BLaER1 (cell line): Measurements from ENCODE around the gene XYLB.

Source experiments
- H3K27ac ChIP-seq: shearing (Covaris generic); formaldehyde crosslinking; 2 replicates; pipeline ENCODE4 v1.8.1; 2022
- H3K27me3 ChIP-seq: shearing (Covaris generic); formaldehyde crosslinking; 2 replicates; pipeline ENCODE4 v1.8.1; 2022
- H3K36me3 ChIP-seq: shearing (Covaris generic); formaldehyde crosslinking; 2 replicates; pipeline ENCODE4 v1.8.1; 2022
- H3K4me1 ChIP-seq: shearing (Covaris generic); formaldehyde crosslinking; 2 replicates; pipeline ENCODE4 v1.8.1; 2022
- H3K4me2 ChIP-seq: shearing (Covaris generic); formaldehyde crosslinking; 2 replicates; pipeline ENCODE4 v1.8.1; 2022
- H3K4me3 ChIP-seq: shearing (Covaris generic); formaldehyde crosslinking; 2 replicates; pipeline ENCODE4 v1.8.1; 2022
- H3K9ac ChIP-seq: shearing (Covaris generic); formaldehyde crosslinking; 2 replicates; pipeline ENCODE4 v1.8.1; 2022
- H3K9me3 ChIP-seq: shearing (Covaris generic); formaldehyde crosslinking; 2 replicates; pipeline ENCODE4 v1.8.1; 2022
- H4K20me1 ChIP-seq: shearing (Covaris generic); formaldehyde crosslinking; 2 replicates; pipeline ENCODE4 v1.8.1; 2022
- Cebpa-rat ChIP-seq: shearing (Covaris generic); IDR thresholded peaks from 2 replicates; pipeline ENCODE4 v1.8.1; 2022

Gene XYLB

GRCh38 chr3:38362825-38363224, 16.2 kb downstream of the XYLB start:
- H3K4me3 ChIP-seq: no peak overlapping the region
- no peaks in the 10 kb centered on the region for H3K4me1 ChIP-seq
- no peaks in the 10 kb centered on the region for H3K27me3 ChIP-seq
- no peak overlapping the region for H3K4me2 ChIP-seq
- H3K9me3 ChIP-seq: no peaks in the 10 kb centered on the region
- no peak overlapping the region for H3K27ac ChIP-seq
- no peak for TF ChIP-seq Cebpa-rat
- no peak overlapping the region for H3K9ac ChIP-seq
- no peaks in the 10 kb centered on the region for H4K20me1 ChIP-seq
- peaks cover 48% of the 10 kb centered on the region for H3K36me3 ChIP-seq

- Histone ChIP-seq H3K4me2 (no peak overlapping the region), H3K4me3 (no peak overlapping the region), H4K20me1 (no peaks in the 10 kb centered on the region), H3K9ac (no peak overlapping the region), H3K27me3 (no peaks in the 10 kb centered on the region), H3K36me3 (peaks cover 61% of the 10 kb centered on the region), H3K4me1 (no peaks in the 10 kb centered on the region), H3K9me3 (peaks cover 6% of the 10 kb centered on the region), H3K27ac (no peak overlapping the region)
- TF ChIP-seq Cebpa-rat: no peak
These were observed 18.3 kb downstream of the XYLB start for GRCh38 chr3:38364721-38365400.

GRCh38 chr3:38365469-38366062, 19.0 kb downstream of the XYLB start:
- H3K4me2 ChIP-seq: no peak overlapping the region
- peaks cover 6% of the 10 kb centered on the region for H3K9me3 ChIP-seq
- TF ChIP-seq Cebpa-rat: no peak
- peaks cover 61% of the 10 kb centered on the region for H3K36me3 ChIP-seq
- no peak overlapping the region for H3K27ac ChIP-seq
- H3K27me3 ChIP-seq: no peaks in the 10 kb centered on the region
- no peaks in the 10 kb centered on the region for H4K20me1 ChIP-seq
- H3K9ac ChIP-seq: no peak overlapping the region
- H3K4me3 ChIP-seq: no peak overlapping the region
- no peaks in the 10 kb centered on the region for H3K4me1 ChIP-seq

- Histone ChIP-seq H3K36me3 (peaks cover 61% of the 10 kb centered on the region), H3K9ac (no peak overlapping the region), H4K20me1 (no peaks in the 10 kb centered on the region), H3K4me3 (no peak overlapping the region), H3K27me3 (no peaks in the 10 kb centered on the region), H3K4me1 (no peaks in the 10 kb centered on the region), H3K9me3 (peaks cover 6% of the 10 kb centered on the region), H3K27ac (no peak overlapping the region), H3K4me2 (no peak overlapping the region)
- TF ChIP-seq Cebpa-rat: no peak
These were observed 19.5 kb downstream of the XYLB start for GRCh38 chr3:38366082-38366481.

- no peaks in the 10 kb centered on the region for H3K4me1 ChIP-seq
These were observed 21.2 kb downstream of the XYLB start for GRCh38 chr3:38367779-38368178.

GRCh38 chr3:38368238-38368637, 21.7 kb downstream of the XYLB start:
- Histone ChIP-seq H3K36me3 (peaks cover 65% of the 10 kb centered on the region), H3K9ac (no peak overlapping the region), H3K4me2 (no peak overlapping the region), H3K4me1 (no peaks in the 10 kb centered on the region), H4K20me1 (no peaks in the 10 kb centered on the region), H3K27ac (no peak overlapping the region), H3K9me3 (peaks cover 6% of the 10 kb centered on the region), H3K4me3 (no peak overlapping the region), H3K27me3 (no peaks in the 10 kb centered on the region)
- TF ChIP-seq Cebpa-rat: no peak

More at GRCh38 chr3:38367779-38368178, 21.2 kb downstream of the XYLB start:
- Histone ChIP-seq H3K27me3 (no peaks in the 10 kb centered on the region), H3K9me3 (peaks cover 6% of the 10 kb centered on the region), H3K4me2 (no peak overlapping the region), H3K9ac (no peak overlapping the region), H3K27ac (no peak overlapping the region), H3K4me3 (no peak overlapping the region), H4K20me1 (no peaks in the 10 kb centered on the region), H3K36me3 (peaks cover 62% of the 10 kb centered on the region)
- no peak for TF ChIP-seq Cebpa-rat

GRCh38 chr3:38369186-38369585, 22.6 kb downstream of the XYLB start:
- H3K36me3 ChIP-seq: peaks cover 62% of the 10 kb centered on the region
- peaks cover 6% of the 10 kb centered on the region for H3K4me1 ChIP-seq
- no peak overlapping the region for H3K9ac ChIP-seq
- H3K4me2 ChIP-seq: no peak overlapping the region
- peaks cover 6% of the 10 kb centered on the region for H3K9me3 ChIP-seq
- no peak overlapping the region for H3K4me3 ChIP-seq
- H4K20me1 ChIP-seq: no peaks in the 10 kb centered on the region
- TF ChIP-seq Cebpa-rat: no peak
- no peaks in the 10 kb centered on the region for H3K27me3 ChIP-seq
- no peak overlapping the region for H3K27ac ChIP-seq

- Histone ChIP-seq H3K4me3 (no peak overlapping the region), H3K4me2 (no peak overlapping the region), H3K36me3 (peaks cover 54% of the 10 kb centered on the region), H4K20me1 (no peaks in the 10 kb centered on the region), H3K4me1 (peaks cover 13% of the 10 kb centered on the region), H3K9ac (no peak overlapping the region), H3K27ac (no peak overlapping the region), H3K9me3 (peaks cover 6% of the 10 kb centered on the region), H3K27me3 (no peaks in the 10 kb centered on the region)
- TF ChIP-seq Cebpa-rat: no peak
These were observed 23.6 kb downstream of the XYLB start for GRCh38 chr3:38370149-38370548.

GRCh38 chr3:38370861-38371260, 24.3 kb downstream of the XYLB start:
- H3K27ac ChIP-seq: no peak overlapping the region
- H3K4me2 ChIP-seq: no peak overlapping the region
- peaks cover 13% of the 10 kb centered on the region for H3K4me1 ChIP-seq
- no peak for TF ChIP-seq Cebpa-rat
- H3K4me3 ChIP-seq: no peak overlapping the region
- H3K9ac ChIP-seq: no peak overlapping the region
- H3K9me3 ChIP-seq: peaks cover 6% of the 10 kb centered on the region
- no peaks in the 10 kb centered on the region for H4K20me1 ChIP-seq
- H3K36me3 ChIP-seq: peaks cover 54% of the 10 kb centered on the region
- no peaks in the 10 kb centered on the region for H3K27me3 ChIP-seq

GRCh38 chr3:38371541-38372213, 25.1 kb downstream of the XYLB start:
- no peak overlapping the region for H3K4me3 ChIP-seq
- no peak overlapping the region for H3K4me2 ChIP-seq
- no peak for TF ChIP-seq Cebpa-rat
- H3K27ac ChIP-seq: no peak overlapping the region
- peaks cover 6% of the 10 kb centered on the region for H3K9me3 ChIP-seq
- no peak overlapping the region for H3K9ac ChIP-seq
- H3K4me1 ChIP-seq: peaks cover 13% of the 10 kb centered on the region
- no peaks in the 10 kb centered on the region for H4K20me1 ChIP-seq
- H3K36me3 ChIP-seq: peaks cover 61% of the 10 kb centered on the region
- H3K27me3 ChIP-seq: no peaks in the 10 kb centered on the region
